GM19324 (cell line): ENCODE data around the gene ACAN.
A peak's percentile ranks its signal among the peaks of the same experiment; 100 is the strongest.
"Not testable (repeated sequence)": the region's sequence is repeated elsewhere in the genome, so short reads cannot be mapped to it uniquely, and the experiment has no call there.

Experiments
- ATAC-seq: cut with Tn5 transposase; IDR thresholded peaks from one replicate; pipeline ENCODE4 v1.9.1; 2021; ENCODE audit warnings: mild to moderate bottlenecking, moderate library complexity; ENCODE audit not compliant: unreplicated experiment, low FRiP score

Gene ACAN

DNA sequence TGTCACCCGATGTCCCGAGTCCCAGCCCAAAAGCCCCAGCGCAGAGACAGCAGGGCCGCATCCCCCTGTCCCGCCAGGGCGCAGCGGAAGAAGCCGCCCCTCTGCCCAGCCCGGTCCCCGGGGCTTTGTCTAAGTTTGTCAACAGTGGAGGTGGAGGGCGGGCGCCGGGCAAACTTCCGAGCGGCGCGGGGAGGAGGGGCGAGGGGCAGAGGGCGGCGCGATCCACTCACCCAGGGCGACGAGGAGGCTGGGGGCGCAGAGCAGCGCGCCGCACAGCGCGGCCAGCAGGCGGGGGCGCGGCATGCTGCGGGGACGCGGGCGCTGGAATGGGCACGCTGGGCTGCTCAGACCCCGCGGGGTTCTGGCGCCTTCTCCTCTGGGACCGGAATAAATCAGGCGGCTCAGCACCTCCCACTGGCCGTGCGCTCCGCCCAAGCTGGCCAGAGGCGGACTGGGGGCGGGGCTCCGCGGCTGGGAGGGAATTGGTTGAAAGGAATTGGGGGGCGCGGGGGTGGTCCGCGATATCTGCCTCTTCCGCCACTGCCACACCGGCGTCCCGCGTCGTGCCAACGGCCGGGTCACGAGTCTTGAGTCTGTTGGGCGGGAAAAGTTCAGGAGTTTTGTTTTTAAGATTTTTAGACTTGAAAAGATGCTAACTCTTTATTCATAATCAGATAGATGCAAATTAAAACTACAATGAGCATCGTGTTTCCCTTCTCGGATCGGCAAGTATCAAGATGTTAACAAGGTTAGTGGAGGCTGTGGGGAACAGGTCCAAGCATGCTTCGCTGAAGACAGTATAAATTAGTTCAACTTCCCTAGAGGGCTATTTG is 110.0 kb downstream of the ACAN start, which contains the start of gene MFGE8:
TSS of gene MFGE8 (minus strand) at position 363 of the 833 bp plus-strand sequence. CDS start at position 303, 60 bp downstream.
- ATAC-seq = peak; percentile 70

DNA sequence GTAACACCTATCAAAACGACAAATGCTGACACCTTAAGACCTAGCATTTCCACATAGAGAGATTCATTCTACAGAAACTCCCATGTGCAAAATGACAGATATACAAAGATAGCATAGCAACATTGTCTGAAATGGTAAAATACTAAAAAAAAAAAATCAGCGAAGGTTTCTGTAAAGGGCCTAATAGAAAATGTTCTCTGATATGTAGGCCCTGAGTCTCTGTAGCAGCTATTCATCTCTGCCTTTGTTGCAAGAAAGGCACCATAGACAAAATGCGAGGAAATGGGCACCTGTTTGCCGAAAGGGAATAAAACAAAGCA is 110.6 kb downstream of the ACAN start:
- no peak for ATAC-seq

DNA sequence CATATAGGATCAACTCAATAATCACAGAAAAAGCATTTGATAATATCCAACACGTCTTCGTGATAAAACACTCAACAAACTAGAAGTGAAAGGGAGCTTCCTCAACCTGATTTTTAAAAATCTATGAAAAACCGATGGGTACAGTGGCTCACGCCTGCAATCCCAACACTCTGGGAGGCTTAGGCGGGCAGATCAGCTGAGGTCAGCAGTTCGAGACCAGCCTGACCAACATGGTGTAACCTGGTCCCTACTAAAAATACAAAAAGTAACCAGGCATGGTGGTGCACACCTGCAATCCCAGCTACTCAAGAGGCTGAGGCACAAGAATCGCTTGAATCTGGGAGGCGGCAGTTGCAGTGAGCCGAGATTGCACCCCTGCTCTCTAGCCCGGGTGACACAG is 112.1 kb downstream of the ACAN start:
- ATAC-seq = no peak

DNA sequence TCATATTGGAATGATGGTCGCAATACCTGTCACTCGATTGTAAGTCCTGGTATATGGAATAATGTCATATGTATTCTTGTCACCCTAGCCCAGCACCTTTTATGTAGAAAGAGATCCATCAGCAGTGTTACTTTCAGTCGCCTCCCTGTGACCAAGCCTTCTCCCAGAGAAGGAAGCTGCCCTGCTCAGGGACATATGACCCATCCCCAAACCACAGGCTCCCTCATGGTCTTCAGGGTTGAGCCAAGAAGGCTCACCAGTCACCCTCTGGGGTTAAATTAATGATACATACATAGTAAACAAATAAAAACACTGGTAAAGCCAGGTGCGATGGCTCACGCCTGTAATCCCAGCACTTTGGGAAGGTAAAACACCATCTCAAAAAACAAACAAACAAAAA is 114.5 kb downstream of the ACAN start:
- ATAC-seq = no peak

DNA sequence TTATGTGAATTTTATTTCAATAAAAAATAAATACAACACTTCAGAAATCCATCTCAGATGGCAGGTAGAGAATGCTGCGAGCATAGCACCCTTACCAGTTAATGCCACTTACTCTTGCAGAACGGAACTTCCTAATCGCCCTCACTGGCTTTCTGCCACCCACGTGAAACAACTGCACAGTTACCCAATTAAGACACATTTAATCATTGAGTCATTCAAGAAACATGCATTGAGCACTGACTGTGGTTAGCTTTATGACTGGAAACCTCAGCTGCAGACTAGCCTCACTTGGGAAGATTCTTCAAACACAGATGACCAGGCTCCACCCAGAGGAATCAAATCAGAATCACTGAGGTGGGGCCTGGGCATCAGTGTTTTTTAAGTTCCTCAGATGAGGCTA is 115.5 kb downstream of the ACAN start:
- no peak for ATAC-seq

DNA sequence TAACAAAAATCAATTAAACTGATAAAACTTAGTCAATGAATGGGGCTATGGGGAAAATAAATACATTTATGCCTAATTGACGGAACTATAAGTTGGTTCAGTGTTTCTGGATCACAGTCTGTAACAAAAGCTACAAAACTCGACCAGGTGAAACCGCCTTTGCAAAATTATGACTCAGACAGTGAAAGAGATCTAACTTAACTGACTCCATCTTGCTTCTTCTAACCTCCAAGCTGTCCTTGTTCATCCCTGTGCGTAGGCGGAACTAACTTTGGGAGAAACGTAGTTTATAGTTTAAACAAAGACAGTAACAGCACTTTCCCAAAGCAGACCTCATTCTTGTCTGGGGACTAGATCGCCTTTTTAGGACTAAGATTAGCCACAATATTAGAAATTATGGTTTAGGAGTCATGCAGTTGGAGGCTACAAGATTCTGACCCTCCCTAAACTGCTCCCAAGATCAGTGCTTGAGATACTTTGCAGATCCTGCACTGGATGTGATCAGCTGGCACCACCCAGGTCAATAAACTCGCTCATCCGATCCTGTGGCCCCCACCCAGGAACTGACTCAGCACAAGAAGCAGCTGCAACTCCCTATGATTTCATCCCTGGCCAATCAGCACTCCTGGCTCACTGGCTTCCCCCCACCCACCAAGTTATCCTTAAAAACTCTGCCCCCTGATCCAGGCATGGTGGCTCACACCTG is 117.1 kb downstream of the ACAN start:
- ATAC-seq = no peak

DNA sequence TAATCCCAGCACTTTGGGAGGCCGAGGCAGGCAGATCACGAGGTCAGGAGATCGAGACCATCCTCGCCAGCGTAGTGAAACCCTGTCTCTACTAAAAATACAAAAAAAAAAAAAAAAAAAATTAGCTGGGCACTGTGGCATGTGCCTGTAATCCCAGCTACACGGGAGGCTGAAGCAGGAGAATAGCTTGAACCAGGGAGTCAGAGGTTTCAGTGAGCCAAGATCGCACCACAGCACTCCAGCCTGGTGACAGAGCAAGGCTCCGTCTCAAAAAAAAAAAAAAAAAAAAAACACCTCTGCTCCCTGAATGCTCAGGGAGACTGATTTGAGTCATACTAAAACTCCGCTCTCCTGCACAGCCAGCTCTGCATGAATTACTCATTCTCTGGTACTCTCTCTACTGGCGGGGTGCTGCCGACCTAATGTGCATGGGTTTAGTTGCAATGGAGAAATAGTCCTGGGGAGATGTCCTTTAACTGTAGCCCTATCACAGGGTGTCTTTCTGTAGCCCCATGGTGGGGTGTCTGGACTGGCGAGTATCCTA is 117.7 kb downstream of the ACAN start:
- not testable (repeated sequence) for ATAC-seq
